ENCODE measurements around the gene COL9A3. TPM values are rescaled to one million over a fixed set of nuclear protein-coding genes. Genes with fewer than 3 reads are reported as not detected.

Gene COL9A3
- 1 to 10 TPM; 2.9 to 8.1 (median 5.1) TPM for polyA plus RNA-seq

DNA sequence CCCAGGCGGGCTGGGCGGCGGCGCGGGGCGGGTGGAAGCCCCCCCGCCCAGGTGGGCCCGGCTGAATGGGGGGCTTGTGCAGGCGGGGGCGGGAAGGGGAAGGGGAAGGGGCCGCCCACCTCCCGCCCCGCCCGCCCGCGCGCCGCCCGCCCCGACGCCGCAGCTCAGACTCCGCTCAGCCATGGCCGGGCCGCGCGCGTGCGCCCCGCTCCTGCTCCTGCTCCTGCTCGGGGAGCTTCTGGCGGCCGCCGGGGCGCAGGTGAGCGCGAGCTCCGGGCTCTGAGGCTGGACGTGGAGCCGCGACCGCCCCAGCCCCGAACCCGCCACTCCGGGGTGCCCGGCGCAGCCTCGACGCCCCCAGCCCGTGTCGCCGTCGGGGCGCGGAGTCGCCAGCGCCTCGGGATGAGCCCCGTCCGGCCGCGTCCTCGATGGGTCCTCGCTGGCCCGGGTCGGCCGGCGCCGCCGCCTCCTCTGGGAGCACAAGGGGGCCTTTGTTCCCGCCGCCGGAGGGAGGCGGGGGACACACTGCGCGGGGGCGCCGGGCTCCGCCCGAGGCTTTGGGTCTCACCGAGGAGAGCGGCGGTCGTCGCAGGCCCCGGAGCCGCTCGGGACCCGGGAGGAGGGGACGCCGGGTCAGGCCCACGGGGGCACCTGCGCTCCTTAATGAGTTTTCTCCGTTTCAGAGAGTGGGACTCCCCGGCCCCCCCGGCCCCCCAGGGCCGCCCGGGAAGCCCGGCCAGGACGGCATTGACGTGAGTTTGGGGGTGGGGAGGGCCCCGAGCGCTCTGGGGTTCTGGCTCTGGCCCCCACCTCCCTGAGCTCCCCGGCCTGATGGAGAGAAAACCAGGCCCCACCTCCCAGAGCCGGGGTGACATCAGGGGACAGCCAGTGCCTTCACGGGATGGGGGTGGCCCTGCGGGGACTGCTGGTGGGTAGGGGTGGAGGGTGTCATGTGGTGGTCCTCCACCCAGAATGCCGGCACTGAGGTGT is at the start of gene COL9A3:
TSS of gene COL9A3 (plus strand) at position 167 of the 990 bp plus-strand sequence. CDS start at position 182, 15 bp downstream.
- H3K27ac ChIP-seq (ENCODE audit: low read depth, low read length), result no peak within 1 kb of the TSS
- WGBS, 3 donors, result 9 to 11% (median 10%) methylated on average over 42 to 108 of the region's 108 CpGs

DNA sequence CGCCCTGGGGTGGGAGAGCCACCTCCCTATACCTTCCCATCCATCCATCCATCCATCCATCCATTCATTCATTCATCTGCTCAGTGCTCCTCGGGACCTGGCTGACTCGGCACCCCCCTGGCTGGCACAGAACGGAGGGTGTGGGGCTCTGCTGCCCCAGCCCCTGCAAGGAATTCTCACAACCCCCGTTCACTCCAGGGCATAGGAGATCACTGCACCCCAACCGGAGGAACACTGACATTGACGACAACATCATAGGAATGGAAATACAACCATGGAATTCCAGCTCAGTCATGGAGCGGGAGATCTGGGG is 48.7 kb upstream of the COL9A3 start:
- no peak overlapping the region for H3K27ac ChIP-seq (ENCODE audit: low read depth, low read length)

DNA sequence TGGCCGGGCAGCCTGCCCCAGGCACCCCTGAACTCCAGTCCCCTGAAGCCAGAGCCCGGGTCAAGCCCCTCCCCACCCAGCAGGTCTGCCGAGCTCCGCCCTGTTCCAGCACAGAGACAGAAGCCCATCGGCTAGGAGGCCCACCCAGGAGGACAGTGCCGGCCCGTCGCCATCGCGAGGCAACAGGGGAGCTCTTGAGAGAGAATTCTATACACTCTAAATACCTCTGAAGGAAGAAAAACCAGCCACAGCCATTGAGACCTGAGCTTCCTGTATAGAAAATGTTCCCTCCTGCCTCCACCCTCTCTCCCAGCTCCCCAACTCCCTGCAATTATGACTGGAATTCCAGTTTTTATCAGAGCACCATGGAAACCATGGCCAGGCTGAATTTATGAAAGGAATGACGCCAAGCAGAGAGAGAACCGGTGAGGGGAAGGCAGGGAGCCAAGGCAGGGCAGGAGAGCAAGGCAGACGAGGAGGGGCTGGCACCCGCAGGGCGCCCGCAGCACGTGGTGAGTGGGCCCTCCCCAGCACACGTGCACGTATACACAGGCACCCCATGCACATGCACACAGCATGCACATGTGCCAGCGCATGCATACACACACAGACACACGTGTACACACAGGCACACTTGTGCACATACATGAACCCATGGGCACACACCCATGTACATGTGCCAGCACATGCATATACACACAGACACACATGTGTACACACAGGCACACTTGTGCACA is 48.1 kb upstream of the COL9A3 start:
- 31 to 58% (median 53%) methylated on average over 21 of the region's 21 CpGs for WGBS, 3 donors
- H3K27ac ChIP-seq (ENCODE audit: low read depth, low read length), result no peak overlapping the region

More for the DNA sequence above, 48.7 kb upstream of the COL9A3 start:
- 75 to 87% (median 82%) methylated on average over 8 of the region's 8 CpGs for WGBS, 3 donors

DNA sequence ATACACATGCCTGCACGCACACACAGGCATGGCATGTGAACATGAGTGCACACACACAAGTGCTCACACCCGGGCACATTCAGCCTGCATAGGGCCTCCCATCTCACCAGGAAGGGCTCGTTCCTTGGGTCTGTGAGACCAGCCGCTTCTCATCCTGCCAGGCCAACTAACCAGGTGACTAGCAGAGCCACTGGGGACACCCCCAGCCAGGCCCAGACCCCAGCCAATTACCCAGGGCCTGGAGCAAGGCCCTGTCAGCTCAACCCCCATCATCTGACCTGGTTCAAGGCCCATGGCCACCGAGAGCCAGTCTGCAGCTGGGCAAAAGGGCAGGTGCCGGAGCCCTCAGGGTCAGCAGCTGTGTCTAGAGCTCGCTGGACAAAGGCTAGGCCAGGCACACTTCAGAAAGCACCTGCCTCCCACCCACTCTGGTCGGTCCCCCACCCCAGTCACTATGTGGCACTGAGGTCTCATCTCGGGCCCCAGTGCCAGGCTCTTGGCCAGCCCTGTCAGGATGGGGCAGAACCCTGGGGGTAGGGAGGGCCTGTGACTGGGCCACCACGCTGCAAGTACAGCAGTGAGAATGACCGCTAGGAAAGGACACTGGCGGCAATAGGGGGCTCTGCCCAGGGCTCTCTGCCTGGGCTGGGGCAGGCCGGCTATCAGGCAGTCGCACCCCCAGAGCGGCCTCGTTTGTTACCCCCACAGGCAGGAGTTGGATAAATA is 47.3 kb upstream of the COL9A3 start:
- WGBS, 3 donors, result 84 to 95% (median 93%) methylated on average over 16 of the region's 16 CpGs
- no peak overlapping the region for H3K27ac ChIP-seq (ENCODE audit: low read depth, low read length)

DNA sequence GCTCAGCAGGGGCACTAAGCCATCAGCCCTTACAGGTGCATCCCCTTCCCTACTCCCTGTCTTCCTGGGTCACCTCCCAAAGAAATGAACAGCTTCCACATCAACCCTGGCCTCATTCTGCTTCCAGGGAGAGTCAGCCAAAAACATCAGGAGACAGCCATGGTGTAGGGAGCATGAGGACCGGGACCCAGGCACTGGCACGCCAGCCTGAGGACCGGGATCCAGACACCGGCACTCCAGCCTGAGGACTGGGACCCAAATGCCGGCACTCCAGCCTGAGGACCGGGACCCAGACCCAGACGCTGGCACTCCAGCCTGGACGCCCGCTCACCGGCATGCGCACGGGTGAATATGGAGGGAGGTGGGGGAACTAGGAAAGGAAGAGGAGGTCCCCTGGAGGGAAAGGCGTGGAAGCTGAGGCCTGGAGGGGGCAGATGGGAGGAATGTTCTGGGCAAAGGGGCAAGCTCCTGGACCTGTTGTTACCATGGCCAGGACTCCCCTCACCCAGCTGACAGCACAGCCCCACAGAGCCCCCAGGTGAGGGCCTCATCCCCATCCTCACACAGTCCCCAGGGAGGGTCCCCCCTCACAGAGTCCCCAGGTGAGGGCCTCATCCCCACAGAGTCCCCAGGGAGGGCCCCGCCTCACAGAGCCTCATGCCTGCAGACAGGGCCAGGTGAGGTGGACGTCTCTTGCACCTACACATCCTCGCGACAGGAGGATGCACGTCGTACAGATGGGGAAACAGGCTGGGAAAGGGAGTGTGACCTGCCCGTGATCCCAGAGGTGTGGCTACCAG is 46.5 kb upstream of the COL9A3 start:
- 83 to 94% (median 92%) methylated on average over 20 of the region's 20 CpGs for WGBS, 3 donors
- H3K27ac ChIP-seq (ENCODE audit: low read depth, low read length), result no peak overlapping the region

DNA sequence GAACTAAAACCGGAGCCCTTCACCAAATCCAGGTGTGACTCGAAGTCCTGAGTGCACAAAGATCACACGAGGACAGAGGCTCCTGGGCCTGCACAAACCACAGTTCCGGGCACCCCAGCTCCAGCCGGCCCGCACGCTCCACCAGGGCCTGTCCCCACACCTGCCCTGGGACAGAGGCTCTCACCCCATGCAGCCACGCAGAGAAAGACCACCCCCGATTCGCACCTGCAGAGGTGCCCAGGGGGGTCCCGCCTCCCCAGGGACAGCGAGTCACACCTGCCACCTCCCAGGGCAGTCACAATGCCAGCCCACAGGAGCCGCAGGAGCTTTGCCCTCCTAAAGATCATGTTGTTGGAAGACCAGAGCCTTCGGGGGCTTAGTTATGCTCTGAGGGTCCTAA is 45.9 kb upstream of the COL9A3 start:
- no peak overlapping the region for H3K27ac ChIP-seq (ENCODE audit: low read depth, low read length)
- WGBS, 3 donors, result 74 to 92% (median 88%) methylated on average over 14 of the region's 14 CpGs

GRCh38 chr20:62771396-62772102 is 45.3 kb upstream of the COL9A3 start:
- WGBS, 3 donors, result 66 to 79% (median 75%) methylated on average over 25 of the region's 25 CpGs
- no peak overlapping the region for H3K27ac ChIP-seq (ENCODE audit: low read depth, low read length)

- no peak overlapping the region for H3K27ac ChIP-seq (ENCODE audit: low read depth, low read length)
- 73 to 88% (median 87%) methylated on average over 23 of the region's 23 CpGs for WGBS, 3 donors
These were observed 44.7 kb upstream of the COL9A3 start for GRCh38 chr20:62772103-62772611.

- no peak overlapping the region for H3K27ac ChIP-seq (ENCODE audit: low read depth, low read length)
- WGBS, 3 donors, result 42 to 72% (median 67%) methylated on average over 11 of the region's 11 CpGs
These were observed 44.2 kb upstream of the COL9A3 start for GRCh38 chr20:62772619-62772989.

GRCh38 chr20:62772990-62773844 is 43.6 kb upstream of the COL9A3 start:
- WGBS, 3 donors, result 18 to 39% (median 34%) methylated on average over 19 of the region's 19 CpGs
- H3K27ac ChIP-seq (ENCODE audit: low read depth, low read length), result no peak overlapping the region

DNA sequence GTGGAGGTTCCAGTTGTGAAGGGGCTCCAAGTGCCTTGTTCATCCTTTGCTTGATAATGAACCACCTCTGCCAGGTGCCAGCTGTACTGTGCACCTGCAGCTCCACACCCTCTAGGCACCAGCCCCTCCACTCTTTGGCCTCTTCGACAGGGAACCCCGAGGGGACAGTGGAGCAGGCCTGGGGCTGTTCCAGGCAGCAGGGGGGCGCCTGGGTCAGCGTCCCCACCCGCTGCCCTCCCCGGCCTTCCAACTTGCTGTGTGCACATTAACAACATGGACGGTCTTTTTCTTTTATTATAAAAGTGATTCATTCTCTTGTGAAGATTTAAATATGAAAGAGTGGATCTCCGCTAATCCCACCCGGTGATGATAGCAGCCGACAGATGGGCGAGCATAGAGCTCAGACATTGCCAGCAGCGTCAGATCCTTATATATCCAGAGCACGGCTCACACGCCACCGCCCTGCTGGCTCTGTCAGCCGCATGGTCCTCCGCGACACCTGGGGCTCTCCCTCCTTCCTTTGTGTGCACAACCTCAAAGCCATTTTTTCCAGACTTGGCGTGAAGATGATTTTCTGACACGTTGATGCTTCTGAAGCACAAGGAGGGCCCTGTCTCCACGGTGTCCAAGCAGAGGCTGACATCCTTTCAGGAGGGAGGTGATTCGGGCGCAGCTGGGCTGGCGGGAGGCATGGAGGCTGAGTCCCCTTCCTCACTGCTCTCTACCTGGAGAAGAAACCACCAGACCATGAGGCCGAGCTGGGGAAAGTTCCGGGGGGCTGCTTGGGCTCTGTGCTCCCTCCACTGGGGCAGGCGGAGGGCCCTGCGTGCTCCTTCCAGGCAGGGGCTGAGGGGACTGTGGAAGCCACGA is 42.8 kb upstream of the COL9A3 start:
- no peak overlapping the region for H3K27ac ChIP-seq (ENCODE audit: low read depth, low read length)
- 72 to 86% (median 86%) methylated on average over 29 of the region's 29 CpGs for WGBS, 3 donors

DNA sequence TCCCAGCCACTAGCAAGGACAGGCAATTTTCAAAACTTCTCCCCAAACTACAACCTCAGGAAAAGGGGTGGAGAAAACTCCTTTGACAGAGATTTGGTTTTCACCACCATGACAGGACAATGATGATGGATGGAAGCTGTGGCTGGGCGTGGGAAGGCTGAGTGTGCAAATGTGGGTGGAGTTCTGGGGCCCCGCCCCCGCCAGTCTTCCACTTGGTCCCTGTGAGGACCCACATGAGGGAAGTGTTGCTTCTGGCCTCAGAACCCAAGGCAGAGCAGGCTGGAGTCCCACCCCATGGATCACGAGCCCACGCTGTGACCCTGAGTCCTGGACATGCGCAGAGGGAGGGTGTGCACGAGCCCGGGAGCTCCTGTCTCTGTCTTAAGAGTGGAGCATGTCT is 42.1 kb upstream of the COL9A3 start:
- WGBS, 3 donors, result 64 to 73% (median 67%) methylated on average over 8 of the region's 8 CpGs
- H3K27ac ChIP-seq (ENCODE audit: low read depth, low read length), result no peak overlapping the region

DNA sequence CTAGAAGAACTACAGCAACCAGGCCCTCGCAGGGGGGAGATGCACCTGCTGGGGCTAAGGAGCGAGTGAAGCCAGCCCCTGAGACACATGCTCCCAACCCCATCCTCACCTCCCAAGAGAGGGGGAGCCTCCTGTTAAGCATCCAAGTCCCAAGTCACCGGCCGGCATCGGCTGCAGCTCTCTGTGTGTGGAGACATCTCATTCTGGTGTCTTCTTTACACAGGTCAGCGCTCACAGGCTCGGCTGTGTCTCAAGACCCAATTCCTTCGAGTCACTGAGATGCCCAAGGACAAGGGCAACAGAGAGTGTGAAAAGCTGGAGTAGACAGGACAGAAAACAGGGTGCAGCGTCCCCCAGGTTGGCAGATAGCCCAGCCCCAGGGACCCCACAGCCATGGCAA is 41.6 kb upstream of the COL9A3 start:
- H3K27ac ChIP-seq (ENCODE audit: low read depth, low read length), result no peak overlapping the region
- WGBS, 3 donors, result 85 to 92% (median 86%) methylated on average over 9 of the region's 9 CpGs

- WGBS, 3 donors, result 84 to 87% (median 85%) methylated on average over 24 of the region's 24 CpGs
- H3K27ac ChIP-seq (ENCODE audit: low read depth, low read length), result no peak overlapping the region
These were observed 40.7 kb upstream of the COL9A3 start for GRCh38 chr20:62776035-62776691.

All from adipose tissue (tissue), 3 donors.